SK-N-SH treated with all-trans-retinoic acid at 6 μM for 48 hours (cell line): ENCODE measurements around the gene RBMS3.

Experiments
- ARNTL ChIP-seq: fragments of 450-650 bp; formaldehyde crosslinking; IDR thresholded peaks from 2 replicates; pipeline ENCODE4 v1.5.0; 2020; ENCODE audit warnings: low read depth, mild to moderate bottlenecking, moderate library complexity, borderline replicate concordance
- PATZ1 ChIP-seq: fragments of 250-450 bp; sonication (Bioruptor Pico); IDR thresholded peaks from 2 replicates; pipeline ENCODE4 v1.8.0; 2020; ENCODE audit warnings: mild to moderate bottlenecking, moderate library complexity, borderline replicate concordance
- RARB ChIP-seq: fragments of 250-450 bp; sonication (Bioruptor Pico); IDR thresholded peaks from 2 replicates; pipeline ENCODE4 v1.8.0; 2021; ENCODE audit warnings: mild to moderate bottlenecking, moderate library complexity
- ZFP3 ChIP-seq: fragments of 250-450 bp; sonication (Bioruptor Pico); IDR thresholded peaks from 2 replicates; pipeline ENCODE4 v1.5.0; 2020; ENCODE audit warnings: mild to moderate bottlenecking, moderate library complexity

GRCh38 chr3:29892976-29893554, 612.2 kb downstream of the RBMS3 start:
- TF ChIP-seq PATZ1 (CRISPR knock-in tag) (no peak), ZFP3 (CRISPR knock-in tag) (no peak), ARNTL (CRISPR knock-in tag) (no peak), RARB (CRISPR knock-in tag) (no peak)
